Measurements from ENCODE around the gene TRAPPC2L.

DNA sequence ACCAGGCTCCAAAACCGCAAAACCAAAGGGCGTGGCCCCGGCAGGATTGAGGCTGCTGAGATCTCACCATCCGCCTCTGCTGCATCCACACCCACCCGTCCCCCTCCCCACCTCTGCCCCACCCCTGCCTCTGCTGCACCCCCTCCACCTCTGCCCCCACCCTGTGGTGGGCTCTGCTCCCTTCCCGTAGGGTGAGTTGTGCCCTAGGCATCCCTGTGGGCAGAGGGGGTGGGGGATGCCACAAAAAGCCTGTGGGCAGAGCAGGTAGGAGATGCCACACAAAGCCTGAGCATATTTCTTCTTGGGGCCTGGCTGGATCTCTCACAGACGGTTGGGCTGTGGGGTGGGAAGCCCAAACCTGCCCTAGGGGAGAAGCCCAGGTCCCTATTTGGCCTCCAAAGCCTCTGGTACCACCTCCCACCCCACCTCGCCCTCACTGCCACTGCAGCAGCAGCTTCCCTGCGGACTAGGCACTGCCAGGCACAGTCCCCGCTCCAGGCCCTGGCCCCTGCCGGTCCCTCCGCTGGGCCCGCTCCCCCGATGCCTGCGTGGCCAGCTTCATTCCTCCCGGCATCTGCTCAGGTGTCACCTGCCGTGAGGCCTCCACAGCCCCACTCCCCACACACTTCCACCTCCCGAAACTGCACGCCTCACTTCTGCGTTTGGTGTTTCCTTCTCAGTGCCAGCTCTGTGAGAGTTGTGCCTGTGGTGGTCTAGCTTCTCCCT is 20.8 kb downstream of the TRAPPC2L start:
- TF ChIP-seq, protein P1, sequence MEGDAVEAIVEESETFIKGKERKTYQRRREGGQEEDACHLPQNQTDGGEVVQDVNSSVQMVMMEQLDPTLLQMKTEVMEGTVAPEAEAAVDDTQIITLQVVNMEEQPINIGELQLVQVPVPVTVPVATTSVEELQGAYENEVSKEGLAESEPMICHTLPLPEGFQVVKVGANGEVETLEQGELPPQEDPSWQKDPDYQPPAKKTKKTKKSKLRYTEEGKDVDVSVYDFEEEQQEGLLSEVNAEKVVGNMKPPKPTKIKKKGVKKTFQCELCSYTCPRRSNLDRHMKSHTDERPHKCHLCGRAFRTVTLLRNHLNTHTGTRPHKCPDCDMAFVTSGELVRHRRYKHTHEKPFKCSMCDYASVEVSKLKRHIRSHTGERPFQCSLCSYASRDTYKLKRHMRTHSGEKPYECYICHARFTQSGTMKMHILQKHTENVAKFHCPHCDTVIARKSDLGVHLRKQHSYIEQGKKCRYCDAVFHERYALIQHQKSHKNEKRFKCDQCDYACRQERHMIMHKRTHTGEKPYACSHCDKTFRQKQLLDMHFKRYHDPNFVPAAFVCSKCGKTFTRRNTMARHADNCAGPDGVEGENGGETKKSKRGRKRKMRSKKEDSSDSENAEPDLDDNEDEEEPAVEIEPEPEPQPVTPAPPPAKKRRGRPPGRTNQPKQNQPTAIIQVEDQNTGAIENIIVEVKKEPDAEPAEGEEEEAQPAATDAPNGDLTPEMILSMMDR (IDR thresholded peaks at IDR 0.05) = no peak
- no peak for TF ChIP-seq POLR2A (IDR thresholded peaks at IDR 0.05)

All from heart left ventricle (tissue), 13 donors.